Measurements from ENCODE around the gene OCA2.

OCA2 gene

DNA sequence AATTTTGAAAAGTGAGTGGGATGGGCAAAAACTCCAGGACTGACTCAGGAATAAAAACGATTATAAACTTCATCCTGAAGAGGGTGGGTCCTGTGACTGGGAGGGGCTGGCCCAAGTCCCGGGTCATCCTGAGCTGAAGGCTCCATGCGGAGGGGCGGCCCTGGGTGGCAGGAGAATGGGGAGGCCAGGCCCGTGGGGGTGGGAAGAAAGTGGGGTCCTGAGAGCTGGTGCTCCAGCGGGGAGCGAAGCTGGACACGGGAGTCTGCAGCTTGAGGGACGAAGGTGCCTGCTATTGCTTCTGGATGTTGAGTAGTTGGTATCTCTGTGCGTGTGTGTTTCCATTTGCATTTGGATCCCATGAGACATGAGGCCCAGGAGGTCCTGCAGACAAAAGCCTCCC lies 4.7 kb upstream of the OCA2 start:
- DNase-seq: no peak

DNA sequence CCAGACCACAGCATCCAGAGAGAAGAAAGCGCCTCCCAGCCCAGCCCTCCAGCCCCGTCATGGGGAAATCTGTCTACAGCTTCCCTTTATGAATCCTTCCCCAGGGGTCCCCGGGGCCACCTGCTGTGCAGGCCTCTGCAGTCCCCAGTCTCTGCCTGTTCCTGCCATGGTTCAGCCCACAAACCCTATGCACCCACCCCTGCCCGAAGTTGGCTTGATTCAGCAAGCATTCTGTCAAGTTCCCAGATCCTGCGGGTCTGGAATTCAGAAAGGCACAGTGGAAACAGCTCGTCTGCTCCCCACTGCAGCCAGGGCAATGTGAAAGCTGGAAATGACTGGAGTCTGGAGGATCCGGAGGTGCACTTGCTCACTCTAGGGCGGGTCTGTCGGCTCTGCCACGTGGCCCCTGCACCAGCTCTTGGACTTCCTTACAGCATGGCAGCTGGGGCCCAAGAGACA lies 2.9 kb upstream of the OCA2 start:
- no peak for DNase-seq

DNA sequence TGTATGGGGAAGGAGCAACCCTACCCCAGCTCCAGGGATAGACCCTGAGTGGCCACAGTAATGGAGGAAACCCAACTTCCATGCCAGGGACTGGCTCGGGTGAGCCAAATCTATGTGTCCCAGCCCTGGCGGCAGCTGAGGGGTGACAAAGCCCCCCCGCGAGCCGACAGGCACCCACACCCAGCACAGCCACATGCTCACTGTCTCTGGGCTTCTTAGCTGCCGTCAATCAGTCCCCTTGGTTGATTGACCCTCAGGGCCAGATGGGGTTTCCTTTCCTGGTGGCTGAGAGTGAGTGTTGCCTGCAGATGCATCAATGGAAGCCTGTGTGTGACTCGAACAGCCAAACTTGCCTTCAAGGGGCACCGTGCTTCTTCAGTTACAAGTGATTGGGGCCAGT lies 2.1 kb upstream of the OCA2 start:
- DNase-seq: no peak

DNA sequence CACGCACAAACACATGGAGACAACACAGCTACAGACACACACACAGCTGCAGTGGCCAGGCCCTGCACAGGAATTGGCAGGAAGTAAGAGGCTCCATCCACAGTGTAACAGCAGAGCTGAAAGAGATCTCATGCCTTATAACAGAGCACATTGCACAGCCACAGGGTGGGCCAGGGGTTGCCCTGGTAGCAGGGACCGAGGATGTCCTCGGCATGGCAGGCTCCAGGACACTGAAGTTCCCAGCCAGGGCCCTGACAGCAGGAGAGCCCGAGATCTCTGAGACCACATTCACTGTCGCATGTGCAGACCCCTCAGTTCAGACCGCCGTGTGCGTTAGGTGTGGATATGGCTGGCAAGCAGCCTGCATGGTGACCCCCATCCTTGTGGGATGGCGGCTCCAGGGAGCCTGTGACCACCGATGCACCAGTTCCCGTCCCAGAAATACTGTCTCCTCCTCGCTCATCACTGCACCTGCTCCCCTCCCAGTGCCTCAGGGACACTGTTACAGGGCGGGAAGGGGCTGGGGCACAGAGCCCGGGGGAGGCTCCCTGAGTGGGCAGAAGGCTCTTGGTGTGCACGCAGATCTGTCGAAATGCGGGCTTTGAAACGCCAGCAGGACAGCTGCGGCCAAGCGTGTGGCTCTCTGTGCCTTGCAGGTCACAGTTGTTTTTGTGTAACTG lies 1.5 kb upstream of the OCA2 start:
- DNase-seq: no peak

DNA sequence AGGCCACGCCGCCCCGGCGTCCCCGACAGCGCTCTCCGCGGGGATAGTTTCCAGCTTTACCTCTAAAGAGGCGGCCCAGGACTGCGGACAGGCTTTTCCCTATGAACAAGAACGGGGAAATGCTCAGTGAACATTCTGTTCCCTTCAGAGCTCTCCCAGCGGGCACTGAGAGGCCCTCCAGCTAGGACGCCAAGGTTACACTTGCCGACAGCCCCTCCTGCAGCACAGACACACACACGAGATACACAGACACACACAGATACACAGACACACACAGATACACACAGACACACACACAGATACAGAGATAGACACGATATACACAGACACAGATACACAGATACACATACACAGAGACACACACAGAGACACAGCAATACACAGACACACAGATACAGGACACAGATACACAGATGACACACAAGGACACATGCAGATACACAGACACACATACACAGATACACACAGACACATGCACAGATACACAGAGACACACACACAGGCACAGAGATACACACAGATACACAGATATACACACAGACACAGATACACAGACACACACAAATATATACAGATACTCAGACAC lies 533 bp upstream of the OCA2 start:
- DNase-seq: no peak

DNA sequence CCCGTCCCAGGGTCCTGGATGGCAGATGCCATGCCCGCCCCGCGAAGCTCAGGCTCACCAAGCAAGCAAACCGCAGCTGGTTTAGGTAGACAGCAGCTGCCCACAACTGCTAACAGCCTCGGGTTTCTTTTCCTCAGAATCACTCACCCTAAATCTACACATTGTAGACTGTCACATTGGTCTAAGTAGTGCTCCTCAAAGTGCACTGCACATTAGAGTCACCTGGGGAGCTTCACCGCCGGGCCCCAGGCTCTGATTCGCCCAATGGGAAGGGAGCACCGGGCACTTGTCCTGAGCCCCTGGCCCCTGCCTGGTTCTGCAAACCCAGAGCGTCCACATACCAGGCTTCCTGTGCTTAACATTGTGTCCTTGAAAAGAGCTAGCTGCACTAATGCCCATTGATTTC lies 752 bp downstream of the OCA2 start:
- no peak for DNase-seq

DNA sequence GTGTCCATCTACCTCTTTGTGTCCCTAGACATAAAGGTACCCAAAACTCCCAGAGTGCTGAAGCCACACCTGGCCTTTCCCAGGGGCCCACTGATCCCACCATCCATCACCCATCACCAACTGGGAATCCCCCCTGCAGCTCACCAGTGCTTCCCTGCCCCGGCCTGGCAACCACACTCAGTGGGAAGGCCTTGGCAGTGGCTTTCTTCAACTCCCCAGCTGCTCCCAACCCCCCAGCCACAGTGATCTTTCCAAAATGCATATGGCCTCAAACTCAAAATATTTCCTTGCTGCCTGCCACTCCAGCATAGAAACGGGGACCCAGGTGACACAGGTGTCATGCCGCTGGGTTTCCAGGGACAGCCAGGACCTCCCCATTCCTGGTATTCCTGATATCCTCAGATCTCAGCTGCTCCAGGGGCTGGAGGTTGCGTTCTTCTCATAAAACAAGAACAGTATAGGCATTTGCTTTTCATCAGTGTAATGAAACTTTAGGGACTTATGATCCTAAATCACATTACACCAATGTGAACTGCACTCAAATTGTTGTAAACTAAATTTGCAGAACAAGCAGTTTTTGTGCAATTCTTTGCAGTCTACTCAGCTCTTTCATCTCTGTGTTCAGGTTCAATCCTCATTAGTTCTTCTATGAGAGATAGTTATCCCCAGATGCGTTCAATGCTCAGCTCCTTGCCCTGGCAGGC lies 1.3 kb downstream of the OCA2 start:
- DNase-seq: no peak

DNA sequence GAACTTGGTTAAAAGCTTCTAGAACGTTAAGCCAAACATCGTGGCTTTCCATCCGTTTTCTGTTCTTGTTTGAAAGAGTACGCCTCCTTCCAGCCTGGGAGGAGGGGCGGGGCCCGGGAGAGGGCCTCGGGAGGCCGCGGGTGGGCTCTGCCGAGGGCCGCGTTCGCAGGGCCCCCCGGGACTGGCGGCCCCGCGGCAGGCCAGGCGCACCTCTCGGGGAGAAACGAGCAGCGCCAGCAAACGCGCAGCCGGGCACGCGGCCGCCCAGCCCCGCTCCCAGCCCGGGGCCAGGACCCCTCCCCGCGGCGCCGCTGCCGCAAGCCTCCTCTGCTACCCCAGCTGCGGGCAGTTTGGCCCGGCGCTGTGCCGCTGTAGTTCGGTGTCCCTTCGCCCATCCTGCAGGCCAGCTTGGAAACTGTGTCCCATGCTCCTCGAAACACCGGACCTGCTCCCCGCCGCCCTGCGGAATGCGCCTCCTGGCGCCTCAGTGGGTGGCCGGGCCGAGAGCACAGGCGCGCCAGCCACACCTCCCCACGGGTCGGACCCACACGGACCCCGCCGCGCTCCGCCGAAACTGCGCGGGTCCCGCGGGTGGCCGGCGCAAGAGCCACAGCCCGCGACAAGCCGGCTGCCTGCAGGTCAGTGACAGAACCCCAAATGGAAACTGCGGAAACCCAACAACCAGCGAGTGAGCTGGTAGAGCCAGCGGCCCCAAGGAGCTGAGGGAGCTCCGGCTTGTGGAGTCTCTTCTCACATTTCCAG lies 2.3 kb downstream of the OCA2 start:
- DNase-seq: no peak

DNA sequence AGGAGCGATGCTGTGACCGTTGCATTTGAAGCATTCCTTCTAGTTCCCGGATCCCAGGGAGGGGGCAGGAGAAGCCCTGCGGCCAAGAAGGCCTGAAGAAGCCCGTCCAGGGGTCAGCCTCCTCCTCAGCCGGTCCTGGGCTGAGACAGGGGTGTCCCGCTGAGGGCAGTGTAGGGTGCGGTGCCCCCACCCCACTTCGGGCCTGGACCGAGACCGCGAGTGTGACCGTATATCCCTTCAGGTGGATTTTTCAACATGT lies 2.8 kb downstream of the OCA2 start:
- no peak for DNase-seq

DNA sequence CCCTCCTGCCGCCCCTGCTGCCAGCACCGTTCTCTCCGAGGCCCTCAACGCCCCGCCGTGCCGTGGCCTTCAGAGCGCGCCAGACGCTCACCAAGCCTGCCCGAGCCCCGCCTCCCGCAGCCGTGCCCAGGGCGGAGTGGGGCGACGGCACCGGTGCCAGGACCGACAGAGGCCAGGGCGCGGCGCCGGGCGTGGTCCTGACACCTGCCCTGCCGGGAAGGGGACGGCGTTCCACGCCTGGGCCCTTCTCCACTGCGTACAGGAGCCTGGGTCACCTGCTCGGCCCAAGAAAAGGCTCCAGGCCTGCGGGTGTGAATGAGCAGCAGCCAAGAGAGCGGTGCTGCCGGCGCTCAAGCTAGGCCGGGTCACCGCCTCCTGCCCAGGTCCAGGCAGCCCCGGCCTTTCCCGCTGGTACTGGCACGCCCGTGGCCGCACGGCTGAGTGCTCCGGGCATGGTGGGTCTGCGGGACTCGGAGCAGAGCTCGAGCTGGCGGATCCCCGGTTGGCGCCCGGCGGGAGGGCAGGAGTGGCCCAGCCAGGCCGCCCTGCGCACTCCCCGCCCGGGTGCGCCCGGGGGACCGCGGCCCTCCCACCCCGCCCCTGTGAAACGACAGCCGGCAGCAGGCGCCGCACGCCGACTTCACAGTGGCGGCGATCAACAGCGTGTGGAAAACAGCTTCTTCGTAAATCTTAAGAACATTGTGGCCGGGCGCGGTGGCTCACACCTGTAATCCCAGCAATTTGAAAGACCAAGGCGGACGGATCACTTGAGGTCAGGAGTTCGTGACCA lies 4.2 kb downstream of the OCA2 start:
- peak; percentile 39 for DNase-seq

DNA sequence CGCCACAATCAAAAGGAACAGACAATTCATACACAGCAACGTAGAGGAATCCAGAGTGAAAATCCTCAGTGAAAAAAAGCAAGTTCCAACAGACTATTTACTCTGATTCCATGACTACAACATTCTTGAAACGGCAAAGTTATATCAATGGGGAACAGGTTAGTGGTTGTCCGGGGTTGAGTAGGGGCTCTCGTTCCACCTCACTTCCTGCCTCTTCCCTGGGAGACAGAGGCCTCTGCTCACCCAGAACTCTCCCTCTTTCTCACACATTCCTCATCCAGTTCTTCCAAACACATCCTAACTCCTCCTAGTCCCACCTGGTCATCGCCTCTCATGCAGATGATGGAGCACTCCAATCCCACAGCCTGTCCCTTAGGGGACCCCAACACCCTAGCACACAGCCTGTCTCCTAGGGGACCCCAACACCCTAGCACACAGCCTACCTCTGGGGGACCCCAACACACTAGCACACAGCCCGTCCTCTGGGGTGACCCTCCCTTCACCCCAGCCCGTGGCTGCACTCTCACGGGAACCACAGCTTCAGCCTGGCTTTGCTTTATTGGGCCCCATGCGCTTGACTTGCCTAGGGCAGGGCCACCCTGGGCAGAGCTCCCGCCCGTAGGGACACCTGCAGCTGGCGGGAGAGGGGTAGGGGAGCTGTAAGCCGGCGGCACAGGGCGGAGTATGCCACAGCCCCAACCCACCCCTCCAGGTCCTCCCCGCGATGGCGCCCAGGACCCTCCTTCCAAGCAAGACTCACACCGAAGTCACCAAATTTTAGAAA lies 5.2 kb downstream of the OCA2 start:
- DNase-seq: no peak

DNA sequence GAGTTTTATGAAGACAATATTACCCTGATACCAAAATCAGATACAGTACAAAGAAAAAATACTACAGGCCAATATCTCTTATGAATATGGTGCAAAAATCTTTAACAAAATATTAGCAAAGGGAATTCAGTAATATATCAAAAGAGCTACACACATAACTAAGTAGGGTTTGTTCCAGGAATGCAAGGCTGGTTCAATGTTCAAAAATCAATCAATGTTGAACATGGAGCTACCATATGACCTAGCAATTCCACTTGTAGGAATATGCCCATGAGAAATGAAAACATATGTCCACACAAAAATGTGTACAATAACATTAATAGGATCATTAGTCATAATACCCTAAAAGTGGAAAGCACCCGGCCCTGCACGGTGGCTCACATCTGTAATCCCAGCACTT lies 7.8 kb downstream of the OCA2 start:
- DNase-seq: no peak

DNA sequence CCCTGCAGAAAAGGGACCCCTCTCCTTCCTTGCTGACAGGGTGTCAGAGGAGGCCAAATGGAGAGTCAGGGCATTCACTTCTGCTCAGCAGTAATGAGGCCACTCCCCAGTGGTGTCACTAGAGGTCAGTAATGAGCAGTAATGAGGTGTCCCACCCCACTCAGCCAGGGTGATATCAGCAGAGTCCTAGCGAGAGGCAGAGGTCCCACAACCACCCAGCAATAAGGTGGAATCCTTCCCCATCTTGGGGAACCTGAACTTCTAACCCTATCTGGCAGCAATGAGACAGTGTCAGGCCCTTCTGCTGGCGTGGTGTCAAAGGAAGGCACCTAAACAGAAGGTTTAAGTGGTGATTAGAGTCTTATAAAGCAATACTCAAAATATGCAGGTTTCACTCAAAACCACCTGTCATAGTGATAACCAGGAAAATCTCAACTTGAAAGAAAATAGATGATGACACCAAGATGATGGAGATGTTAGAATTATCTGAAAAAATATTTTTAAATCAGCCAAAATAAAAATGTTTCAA lies 12.9 kb downstream of the OCA2 start:
- peak; percentile 46 for DNase-seq

DNA sequence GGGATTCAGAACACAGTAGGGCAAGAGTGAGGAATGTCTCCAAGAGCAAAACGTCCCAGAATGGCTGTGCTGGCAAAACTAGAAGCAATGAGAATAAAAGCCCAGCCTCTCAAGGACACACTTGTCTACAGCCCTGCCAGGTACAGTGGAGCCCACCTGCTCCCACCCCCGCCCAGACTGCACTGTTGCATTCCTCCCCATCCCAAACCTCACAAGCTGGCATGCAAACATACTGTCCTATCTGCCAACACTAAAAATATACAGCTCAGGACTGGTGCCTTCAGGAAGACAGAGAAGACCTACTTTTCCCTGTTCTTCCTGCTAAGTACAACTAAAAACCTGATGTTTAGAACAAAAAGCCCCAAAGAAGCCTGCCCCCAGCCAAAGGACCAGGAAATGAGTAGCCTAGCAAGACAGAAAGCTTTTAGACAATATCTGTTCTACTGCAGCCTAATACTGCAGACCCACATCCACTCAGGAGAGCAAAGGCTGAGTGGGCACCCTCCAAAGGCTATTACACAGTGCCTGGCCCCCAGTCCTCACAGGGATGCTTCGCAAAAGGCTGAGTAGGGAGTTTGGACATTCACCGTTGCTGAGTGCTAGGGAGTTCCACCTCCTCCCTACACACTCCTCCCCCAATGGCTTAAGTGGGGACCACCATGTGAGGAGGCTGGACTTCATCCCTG lies 13.5 kb downstream of the OCA2 start:
- DNase-seq: no peak

DNA sequence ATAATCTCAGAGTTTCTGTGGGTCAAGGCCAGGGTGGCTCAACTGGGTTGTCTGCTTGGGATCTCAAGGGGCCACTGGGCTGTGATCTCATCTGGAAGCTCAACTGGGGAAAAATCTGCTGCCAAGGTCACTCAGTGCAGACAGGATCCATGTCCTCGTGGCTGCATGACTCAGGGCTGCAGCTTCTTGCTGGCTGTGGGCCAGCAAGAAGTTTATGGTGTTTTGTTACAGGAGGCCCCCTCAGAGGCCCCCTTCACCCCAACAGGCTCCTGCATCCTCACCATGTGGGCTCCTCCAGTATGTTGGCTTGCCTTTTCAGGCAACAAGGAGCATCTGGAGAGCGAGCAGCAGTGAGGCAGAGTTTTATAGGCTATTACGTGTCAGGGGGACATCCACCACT lies 14.6 kb downstream of the OCA2 start:
- no peak for DNase-seq

DNA sequence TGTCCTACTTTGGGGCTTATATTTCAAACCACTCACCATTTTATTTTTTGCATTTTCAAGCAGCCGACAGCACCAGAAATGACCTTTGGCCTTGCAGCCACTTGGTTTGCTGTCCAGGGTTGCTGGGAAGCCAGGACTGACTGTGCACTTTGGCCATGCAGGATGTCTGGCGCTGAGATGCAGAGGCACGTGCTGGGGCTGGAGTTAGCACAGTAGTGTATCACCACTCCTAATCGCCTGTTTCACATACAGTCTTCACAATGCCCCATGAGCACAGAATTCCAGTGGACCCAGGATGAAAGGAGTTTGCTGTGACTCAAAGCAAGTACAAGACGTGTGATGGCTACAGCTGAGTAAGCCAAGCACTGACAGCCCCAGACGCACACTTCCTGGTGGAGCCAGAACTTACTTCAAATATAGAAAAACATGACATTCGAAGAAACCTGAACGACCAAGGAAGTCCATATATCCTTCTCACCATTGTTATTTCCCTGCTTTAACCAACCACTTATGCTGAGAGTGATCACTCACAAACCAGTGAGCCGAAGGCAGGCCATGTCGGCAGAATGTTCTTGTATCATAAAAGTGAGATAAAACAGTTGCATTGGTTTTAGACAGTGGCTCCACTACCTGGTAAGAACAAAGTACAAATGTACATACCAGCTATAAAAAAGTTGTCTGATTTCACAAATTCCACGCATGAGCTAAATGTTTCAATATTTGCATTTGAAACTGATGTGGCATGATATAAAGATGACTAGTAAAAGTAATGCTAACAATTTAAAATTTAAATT lies 16.0 kb downstream of the OCA2 start:
- DNase-seq: no peak

DNA sequence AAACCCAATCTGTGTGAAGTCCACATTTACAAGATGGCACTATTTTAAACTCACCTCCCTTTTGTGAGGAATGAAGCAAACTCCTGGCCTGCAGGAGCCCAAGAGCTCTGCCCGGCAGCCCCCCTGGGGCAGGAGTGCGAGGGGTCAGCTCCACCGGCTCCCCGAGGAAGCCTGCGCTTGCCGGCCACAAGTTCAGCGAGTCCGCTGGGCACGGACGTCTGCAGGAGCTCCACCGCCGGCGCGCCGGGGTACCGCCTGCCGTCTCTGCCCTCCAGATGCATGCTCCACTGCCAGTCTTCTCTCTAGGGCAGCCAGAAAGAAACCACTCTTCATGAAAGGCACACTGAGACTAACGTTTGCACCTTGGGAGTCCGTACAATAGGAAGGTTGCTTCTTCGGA lies 17.5 kb downstream of the OCA2 start:
- no peak for DNase-seq

DNA sequence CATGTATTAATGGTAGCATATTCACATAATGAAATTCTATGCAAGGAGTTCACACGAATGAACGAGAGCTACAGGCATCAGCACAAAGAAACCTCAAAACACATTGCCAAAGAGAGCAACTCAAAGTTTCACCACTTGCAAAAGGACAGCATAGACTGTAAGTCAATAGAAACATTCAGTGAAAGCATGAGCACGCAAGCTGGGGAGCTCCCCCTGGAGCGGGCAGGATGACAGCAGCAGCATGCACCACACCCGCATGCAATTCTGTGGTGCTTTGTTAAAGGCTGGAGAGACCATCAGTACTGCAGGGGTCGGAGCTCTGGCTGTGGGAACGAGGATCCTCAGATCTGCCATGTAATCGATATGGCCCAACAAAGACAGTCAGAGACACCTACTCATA lies 18.7 kb downstream of the OCA2 start:
- DNase-seq: no peak

DNA sequence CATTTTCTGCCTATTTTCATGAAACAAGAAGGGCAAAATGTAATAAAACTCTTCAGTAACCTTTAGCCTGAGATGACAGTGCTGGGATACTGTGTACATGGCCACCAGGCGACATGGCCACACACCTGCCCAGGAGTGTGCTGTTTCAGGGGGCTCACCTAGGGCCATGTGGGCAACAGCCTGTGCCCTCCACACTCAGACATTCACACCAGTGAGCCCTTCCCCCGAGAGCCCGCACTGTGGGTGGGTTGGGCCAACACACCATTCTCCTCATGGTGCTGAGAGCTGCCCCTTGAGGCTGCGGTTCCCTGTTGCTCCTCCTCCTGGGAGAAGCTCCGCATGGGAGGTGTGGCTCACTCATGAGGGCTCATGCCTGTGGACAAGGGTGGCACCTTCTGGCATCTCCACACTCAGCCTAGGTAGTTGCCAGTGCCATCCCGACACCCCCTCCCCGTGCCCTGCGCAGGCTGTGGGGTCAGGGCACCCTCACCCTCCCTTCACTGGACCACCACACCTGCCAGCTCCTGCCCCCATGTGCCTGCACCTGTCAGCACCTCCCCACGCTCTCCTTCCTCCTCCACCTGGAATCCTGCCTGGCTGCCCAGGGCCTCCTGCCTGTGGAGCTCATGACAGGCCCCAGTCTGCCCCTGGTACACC lies 19.7 kb downstream of the OCA2 start:
- no peak for DNase-seq

DNA sequence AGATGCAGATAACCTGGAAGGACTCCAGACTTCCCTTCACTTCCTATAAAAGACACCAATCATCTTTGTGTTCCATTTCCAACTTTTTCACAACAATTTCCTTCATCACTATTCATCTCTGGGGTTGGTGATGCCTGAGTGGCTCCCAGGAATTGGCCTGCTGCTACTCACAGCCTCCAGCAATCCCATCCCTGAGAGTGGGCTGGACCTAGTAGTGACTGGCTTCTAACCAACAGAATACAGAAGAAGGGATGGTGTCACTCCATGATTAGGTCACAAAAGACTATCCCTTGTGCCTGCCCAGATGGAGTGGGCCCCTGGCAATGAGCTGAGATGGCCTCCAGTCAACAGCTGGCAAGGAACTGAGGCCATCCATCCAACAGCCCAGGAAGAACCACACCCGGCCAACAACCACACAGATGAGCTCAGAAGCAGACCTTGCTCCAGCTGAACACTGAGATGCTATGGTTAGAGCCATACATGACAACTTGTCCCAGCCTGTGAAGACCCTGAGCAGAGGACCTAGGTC lies 20.9 kb downstream of the OCA2 start:
- DNase-seq: no peak

All from CD4-positive, alpha-beta T cell treated with Interleukin-6 for 4 hours (primary cell).